Renal cortex interstitium (tissue), 11 donors: Measurements from ENCODE around the gene MIB1. TPM values are rescaled to one million over a fixed set of nuclear protein-coding genes. Genes with fewer than 3 reads are reported as not detected.

Source experiments
- DNase-seq, 11 donors: peaks; one replicate each; pipeline ENCODE4 v3.0.0-alpha.2; 2013; ENCODE audit warnings: low read depth in 9 of 11, low spot score in 4 of 11; ENCODE audit errors: extremely low read depth in 1 of 11
- polyA plus RNA-seq, 3 donors: library from polyadenylated mRNA; unstranded; fragments of 120-200 nt; gene quantifications; one replicate each; pipeline ENCODE4 v1.2.1, GENCODE V29; 2013; ENCODE audit not compliant: insufficient read length in 3 of 3

The MIB1 gene
- polyA plus RNA-seq, 3 donors = 59.4 to 74.5 (median 68.9) TPM

DNA sequence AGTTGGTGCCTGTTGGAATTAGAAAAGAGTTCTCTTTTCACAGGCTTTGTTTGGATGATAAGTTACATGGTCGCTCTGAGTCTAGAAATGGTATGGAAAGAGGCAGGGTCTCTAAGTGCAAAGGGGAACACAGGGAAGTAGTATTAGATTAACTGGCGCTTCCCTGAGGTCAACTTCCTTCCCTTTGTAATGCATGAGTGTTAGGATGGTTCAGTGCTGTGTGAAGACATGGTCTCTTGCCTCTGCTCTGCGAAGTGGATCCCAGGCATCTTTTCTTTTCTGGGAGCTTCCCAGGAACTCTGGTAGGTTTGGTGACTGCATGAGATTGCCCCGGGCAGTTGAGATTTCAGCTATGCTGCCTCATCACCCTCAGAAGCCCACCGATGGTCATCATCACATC, 170.3 kb downstream of the MIB1 start:
- no peak for DNase-seq

DNA sequence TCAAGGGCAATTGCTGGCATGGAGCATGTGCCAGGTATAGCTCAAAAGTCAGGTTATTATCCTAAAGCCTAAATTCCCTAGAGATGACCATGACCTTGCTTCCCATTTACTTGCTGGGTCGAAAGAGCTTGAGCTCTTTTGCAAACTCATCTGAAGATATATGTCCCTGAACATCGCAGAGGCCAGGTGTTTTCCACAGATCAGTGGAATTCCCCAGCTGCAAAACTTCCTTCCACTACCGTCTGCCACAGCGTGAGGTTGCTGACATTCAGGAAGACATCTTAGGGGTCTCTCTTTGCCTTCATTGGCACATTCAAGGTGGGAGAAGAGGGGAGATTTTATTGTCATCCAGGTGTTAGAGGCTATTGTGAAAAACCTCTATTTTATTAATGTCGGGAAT, 171.0 kb downstream of the MIB1 start:
- no peak for DNase-seq

DNA sequence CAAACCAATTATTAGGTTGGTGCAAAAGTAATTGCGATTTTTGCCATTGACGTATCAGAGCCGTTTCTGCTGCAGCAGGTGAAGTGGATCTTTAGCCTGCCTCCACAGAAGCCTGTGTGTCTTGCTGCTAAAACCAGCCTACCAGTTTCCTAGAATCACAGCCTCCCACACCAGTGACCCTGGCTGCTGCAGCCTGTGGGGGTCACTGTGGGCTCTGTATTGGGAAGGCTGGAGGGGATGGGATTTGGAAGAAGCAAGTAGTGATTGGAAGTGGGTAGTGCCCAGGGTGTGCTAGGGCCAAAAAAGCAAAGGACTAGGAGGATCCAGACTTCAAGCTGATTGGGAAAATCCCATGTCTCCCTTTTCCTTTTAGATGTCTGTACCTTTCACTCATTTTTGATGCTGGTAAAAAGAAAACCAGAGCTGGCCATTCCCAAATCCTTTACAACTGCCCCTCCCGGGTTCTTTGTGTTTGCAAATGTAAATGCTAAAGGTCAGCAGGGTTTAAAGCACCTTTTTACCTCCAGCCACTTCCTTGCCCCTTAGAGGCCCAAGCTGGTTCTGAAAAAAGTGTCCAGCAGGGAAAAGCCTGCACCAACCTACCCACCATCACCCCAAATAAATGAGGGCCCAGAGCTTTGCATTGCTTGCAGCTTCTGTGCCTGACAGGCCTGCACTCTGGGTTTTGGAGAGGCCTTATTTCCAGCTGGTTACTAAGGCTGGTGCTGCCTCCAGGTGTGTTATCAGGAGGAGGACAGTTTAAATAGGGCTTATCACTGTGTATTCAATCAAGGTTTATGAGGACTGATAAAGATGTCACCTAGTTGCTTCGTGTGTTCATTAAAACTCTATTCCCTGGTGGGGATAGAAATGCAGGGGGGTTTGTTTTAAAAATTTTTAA, 172.0 kb downstream of the MIB1 start:
- no peak for DNase-seq

DNA sequence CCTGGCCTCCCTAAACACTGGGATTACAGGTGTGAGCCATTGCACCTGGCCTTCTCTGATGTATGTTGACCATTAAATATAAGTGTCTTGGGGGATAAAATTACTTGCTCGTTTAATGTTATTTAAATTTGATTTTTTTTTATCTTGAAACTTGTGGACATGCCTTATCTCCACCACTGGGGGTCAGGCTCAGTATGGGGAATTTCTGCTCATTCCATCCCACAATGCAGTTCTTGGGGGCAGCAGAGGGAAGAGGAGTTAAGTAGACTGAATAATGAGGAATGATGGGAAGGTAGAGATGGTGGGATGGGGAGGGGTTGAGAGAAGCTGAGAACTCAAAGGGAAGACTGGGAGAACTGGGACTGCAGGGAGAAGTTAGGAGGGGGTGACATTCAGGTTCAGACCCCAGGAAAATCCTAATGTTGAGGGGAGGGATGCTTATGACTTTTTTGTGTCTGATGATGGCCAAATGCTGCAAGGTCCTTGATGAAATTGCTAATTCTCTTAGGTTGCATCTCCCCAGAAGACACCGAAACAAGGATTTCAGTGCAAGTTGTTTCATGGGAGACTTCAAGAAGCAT, 174.2 kb downstream of the MIB1 start:
- DNase-seq = peak in 7 of 11 donors; percentile 28 to 45 (median 31)

DNA sequence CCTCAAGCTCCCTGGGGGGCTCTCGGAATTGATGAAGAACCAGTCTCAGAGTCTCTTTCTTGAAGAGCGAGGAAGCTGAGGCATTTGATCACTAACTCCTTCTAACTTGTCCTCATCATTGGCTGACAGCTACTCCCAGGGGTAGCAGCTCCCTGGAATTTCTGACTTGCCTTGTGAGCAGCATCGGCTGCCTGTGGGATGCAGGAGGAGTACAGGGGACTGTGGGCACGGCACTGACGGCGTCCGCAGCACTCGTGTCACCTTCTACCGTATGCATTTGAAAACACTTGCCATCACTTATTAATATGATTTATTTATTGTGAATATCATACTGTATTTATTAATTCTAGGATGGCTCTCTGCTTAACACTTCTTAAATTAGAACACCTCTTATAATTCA, 175.0 kb downstream of the MIB1 start:
- DNase-seq = no peak

DNA sequence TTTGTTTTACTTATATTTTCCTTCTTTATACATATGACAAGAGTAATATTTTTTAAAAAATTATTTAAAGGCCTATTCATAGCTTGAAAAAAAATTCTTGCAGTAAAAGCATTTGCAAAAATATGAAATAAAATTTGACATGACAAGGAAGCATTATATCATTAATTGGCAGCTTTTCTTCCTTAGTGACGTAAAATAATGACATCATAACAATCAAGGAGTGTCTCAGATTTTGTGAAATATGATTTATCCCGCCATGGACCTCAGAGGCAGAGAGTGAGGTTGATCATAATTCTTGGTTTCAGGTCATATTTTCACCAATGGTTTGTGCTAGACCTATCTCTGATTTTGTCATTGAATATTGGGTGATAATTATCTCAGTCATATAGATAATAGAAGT, 176.0 kb downstream of the MIB1 start:
- no peak for DNase-seq

DNA sequence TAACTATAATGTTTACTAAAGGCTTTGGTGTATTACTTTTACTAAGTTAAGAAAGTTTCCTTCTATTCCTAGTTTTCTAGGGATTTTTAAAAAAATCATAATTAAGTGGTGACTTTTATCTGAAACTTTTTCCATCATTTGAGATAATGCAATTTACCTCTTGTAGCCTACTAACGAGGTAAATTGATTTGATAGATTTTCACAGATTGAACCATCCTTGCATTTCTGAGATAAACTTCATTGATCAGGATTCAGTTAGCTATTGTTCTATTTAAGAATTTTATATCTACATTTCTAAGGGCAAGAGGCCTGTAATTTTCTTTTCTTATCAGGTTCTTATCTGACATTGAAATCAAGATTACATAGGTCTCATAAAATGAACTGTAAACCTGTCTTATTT, 178.1 kb downstream of the MIB1 start:
- no peak for DNase-seq

Other genes starting within 250 kb of the MIB1 start
- 10 to 100 TPM; 23.5 to 29.7 (median 25.2) TPM for gene ESCO1, start 140.1 kb upstream of the MIB1 start, polyA plus RNA-seq
- gene SNRPD1, start 128.5 kb upstream of the MIB1 start, polyA plus RNA-seq = 100 to 1,000 TPM; 125 to 189 (median 179) TPM
- 10 to 100 TPM; 19.6 to 22.7 (median 22.7) TPM for gene ABHD3, start 36.0 kb upstream of the MIB1 start, polyA plus RNA-seq